HEK293 (cell line): Measurements from ENCODE around the gene NAMPT.

Source experiments
- GLIS1 ChIP-seq: fragments of 450-650 bp; formaldehyde crosslinking; IDR thresholded peaks from 2 replicates; pipeline ENCODE4 v1.5.1; 2016; ENCODE audit warnings: missing biosample characterization, missing genetic modification characterization
- OVOL3 ChIP-seq: fragments of 450-650 bp; formaldehyde crosslinking; IDR thresholded peaks from 2 replicates; pipeline ENCODE4 v1.5.1; 2016; ENCODE audit warnings: missing biosample characterization, missing genetic modification characterization
- SP2 ChIP-seq: fragments of 450-650 bp; formaldehyde crosslinking; IDR thresholded peaks from 2 replicates; pipeline ENCODE4 v1.5.1; 2016; ENCODE audit warnings: missing biosample characterization, missing genetic modification characterization
- ZNF302 ChIP-seq: fragments of 450-650 bp; formaldehyde crosslinking; IDR thresholded peaks from 2 replicates; pipeline ENCODE4 v1.5.1; 2016; ENCODE audit warnings: missing biosample characterization, missing genetic modification characterization, low read depth
- TF ChIP-seq, protein P1 (sequence below): fragments of 450-650 bp; formaldehyde crosslinking; IDR thresholded peaks from 2 replicates; pipeline ENCODE4 v1.5.1; 2016; ENCODE audit warnings: missing biosample characterization, missing genetic modification characterization
- TF ChIP-seq, protein P2 (sequence below): fragments of 450-650 bp; formaldehyde crosslinking; conservative IDR thresholded peaks from 2 replicates; pipeline ENCODE4 v1.5.1; 2016; ENCODE audit warnings: low read depth, missing biosample characterization, missing genetic modification characterization
- TF ChIP-seq, protein P3 (sequence below): fragments of 450-650 bp; formaldehyde crosslinking; IDR thresholded peaks from 2 replicates; pipeline ENCODE4 v1.5.1; 2016; ENCODE audit warnings: missing biosample characterization, missing genetic modification characterization

DNA sequence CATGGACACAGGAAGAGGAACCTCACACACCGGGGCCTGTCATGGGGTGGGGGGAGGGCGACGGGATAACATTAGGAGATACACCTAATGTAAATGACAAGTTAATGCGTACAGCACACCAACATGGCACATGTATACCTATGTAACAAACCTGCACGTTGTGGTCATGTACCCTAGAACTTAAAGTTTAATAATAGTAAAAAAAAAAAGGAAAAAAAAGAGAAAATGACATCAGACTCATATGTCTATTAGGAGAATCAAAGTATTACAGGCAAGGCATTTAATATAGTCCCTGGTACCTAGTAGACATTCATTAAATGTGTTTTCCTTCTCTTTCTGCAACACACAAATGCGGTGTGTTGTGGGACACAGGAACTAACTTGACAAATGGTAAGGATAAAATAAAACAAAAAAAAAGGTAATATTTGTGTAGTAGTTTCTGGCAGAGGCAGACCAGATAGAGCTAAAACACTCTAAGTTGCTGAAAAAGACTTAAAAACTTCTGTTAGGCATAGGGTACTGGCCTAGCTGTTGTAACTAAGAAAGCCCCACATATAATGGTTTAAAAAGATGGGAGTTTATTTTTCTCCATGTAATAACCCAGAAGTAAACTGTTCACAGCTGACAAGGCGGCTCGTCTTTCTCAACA, 68.8 kb downstream of the NAMPT start:
- TF ChIP-seq, protein P1, sequence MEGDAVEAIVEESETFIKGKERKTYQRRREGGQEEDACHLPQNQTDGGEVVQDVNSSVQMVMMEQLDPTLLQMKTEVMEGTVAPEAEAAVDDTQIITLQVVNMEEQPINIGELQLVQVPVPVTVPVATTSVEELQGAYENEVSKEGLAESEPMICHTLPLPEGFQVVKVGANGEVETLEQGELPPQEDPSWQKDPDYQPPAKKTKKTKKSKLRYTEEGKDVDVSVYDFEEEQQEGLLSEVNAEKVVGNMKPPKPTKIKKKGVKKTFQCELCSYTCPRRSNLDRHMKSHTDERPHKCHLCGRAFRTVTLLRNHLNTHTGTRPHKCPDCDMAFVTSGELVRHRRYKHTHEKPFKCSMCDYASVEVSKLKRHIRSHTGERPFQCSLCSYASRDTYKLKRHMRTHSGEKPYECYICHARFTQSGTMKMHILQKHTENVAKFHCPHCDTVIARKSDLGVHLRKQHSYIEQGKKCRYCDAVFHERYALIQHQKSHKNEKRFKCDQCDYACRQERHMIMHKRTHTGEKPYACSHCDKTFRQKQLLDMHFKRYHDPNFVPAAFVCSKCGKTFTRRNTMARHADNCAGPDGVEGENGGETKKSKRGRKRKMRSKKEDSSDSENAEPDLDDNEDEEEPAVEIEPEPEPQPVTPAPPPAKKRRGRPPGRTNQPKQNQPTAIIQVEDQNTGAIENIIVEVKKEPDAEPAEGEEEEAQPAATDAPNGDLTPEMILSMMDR (tag by site-specific recombination), result no peak
- TF ChIP-seq ZNF302 (tag by site-specific recombination), result no peak
- TF ChIP-seq, protein P2, sequence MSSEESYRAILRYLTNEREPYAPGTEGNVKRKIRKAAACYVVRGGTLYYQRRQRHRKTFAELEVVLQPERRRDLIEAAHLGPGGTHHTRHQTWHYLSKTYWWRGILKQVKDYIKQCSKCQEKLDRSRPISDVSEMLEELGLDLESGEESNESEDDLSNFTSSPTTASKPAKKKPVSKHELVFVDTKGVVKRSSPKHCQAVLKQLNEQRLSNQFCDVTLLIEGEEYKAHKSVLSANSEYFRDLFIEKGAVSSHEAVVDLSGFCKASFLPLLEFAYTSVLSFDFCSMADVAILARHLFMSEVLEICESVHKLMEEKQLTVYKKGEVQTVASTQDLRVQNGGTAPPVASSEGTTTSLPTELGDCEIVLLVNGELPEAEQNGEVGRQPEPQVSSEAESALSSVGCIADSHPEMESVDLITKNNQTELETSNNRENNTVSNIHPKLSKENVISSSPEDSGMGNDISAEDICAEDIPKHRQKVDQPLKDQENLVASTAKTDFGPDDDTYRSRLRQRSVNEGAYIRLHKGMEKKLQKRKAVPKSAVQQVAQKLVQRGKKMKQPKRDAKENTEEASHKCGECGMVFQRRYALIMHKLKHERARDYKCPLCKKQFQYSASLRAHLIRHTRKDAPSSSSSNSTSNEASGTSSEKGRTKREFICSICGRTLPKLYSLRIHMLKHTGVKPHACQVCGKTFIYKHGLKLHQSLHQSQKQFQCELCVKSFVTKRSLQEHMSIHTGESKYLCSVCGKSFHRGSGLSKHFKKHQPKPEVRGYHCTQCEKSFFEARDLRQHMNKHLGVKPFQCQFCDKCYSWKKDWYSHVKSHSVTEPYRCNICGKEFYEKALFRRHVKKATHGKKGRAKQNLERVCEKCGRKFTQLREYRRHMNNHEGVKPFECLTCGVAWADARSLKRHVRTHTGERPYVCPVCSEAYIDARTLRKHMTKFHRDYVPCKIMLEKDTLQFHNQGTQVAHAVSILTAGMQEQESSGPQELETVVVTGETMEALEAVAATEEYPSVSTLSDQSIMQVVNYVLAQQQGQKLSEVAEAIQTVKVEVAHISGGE (tag by site-specific recombination), result no peak
- TF ChIP-seq SP2 (tag by site-specific recombination), result no peak
- no peak for TF ChIP-seq OVOL3 (tag by site-specific recombination)
- TF ChIP-seq, protein P3, sequence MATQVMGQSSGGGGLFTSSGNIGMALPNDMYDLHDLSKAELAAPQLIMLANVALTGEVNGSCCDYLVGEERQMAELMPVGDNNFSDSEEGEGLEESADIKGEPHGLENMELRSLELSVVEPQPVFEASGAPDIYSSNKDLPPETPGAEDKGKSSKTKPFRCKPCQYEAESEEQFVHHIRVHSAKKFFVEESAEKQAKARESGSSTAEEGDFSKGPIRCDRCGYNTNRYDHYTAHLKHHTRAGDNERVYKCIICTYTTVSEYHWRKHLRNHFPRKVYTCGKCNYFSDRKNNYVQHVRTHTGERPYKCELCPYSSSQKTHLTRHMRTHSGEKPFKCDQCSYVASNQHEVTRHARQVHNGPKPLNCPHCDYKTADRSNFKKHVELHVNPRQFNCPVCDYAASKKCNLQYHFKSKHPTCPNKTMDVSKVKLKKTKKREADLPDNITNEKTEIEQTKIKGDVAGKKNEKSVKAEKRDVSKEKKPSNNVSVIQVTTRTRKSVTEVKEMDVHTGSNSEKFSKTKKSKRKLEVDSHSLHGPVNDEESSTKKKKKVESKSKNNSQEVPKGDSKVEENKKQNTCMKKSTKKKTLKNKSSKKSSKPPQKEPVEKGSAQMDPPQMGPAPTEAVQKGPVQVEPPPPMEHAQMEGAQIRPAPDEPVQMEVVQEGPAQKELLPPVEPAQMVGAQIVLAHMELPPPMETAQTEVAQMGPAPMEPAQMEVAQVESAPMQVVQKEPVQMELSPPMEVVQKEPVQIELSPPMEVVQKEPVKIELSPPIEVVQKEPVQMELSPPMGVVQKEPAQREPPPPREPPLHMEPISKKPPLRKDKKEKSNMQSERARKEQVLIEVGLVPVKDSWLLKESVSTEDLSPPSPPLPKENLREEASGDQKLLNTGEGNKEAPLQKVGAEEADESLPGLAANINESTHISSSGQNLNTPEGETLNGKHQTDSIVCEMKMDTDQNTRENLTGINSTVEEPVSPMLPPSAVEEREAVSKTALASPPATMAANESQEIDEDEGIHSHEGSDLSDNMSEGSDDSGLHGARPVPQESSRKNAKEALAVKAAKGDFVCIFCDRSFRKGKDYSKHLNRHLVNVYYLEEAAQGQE (tag by site-specific recombination), result no peak
- no peak for TF ChIP-seq GLIS1
